CD4-positive, CD25-positive, alpha-beta regulatory T cell (primary cell): ENCODE data around the gene PRKCA. TPM values are rescaled to one million over a fixed set of nuclear protein-coding genes. Genes with fewer than 3 reads are reported as not detected.

Experiments used
- ATAC-seq, 2 donors: fragments of 150-1000 bp; cut with Tn5 transposase; one replicate each; pipeline ENCODE4 v1.10.0; 2021; ENCODE audit warnings: low read depth in 2 of 2, moderate number of reproducible peaks in 2 of 2, moderate library complexity in 1 of 2
- DNase-seq, 3 donors: peaks; one replicate each; pipeline versions ENCODE4 v3.0.0 to v3.0.0-alpha.2; 2012 to 2022; ENCODE audit warnings: mixed read lengths in 1 of 3
- H3K27ac ChIP-seq: one replicate; pipeline ENCODE4 v1.7.0; 2013; ENCODE audit warnings: mild to moderate bottlenecking, low read length; ENCODE audit not compliant: insufficient read depth, poor library complexity, severe bottlenecking
- H3K27me3 ChIP-seq: one replicate; pipeline ENCODE4 v1.7.0; 2013; ENCODE audit warnings: low read length; ENCODE audit not compliant: control insufficient read depth, insufficient read depth
- H3K36me3 ChIP-seq: one replicate; pipeline ENCODE4 v1.7.0; 2013; ENCODE audit warnings: mild to moderate bottlenecking, low read length, moderate library complexity; ENCODE audit not compliant: control insufficient read depth, insufficient read depth
- H3K4me1 ChIP-seq: 2 replicates; pipeline ENCODE4 v1.7.0; 2013; ENCODE audit warnings: mild to moderate bottlenecking, low read length; ENCODE audit not compliant: insufficient read depth, control insufficient read depth, poor library complexity, severe bottlenecking
- H3K4me3 ChIP-seq: one replicate; pipeline ENCODE4 v1.7.0; 2013; ENCODE audit warnings: low read depth, mild to moderate bottlenecking, low read length, moderate library complexity
- H3K9me3 ChIP-seq, 2 experiments: 1 replicate in 1 of 2; 2 replicates in 1 of 2; pipeline ENCODE4 v1.7.0; 2013; ENCODE audit warnings: low read length in 2 of 2, mild to moderate bottlenecking in 1 of 2, moderate library complexity in 1 of 2; ENCODE audit not compliant: control insufficient read depth in 2 of 2
- H3K27ac Mint-ChIP-seq, 3 donors: one replicate each; pipeline ENCODE4 v1.8.0; 2020 to 2022; ENCODE audit warnings: mild to moderate bottlenecking in 3 of 3, mixed read lengths in 3 of 3, moderate library complexity in 2 of 3
- H3K27me3 Mint-ChIP-seq: one replicate; pipeline ENCODE4 v1.8.0; 2022; ENCODE audit warnings: mild to moderate bottlenecking, mixed read lengths
- H3K36me3 Mint-ChIP-seq: one replicate; pipeline ENCODE4 v1.8.0; 2020; ENCODE audit warnings: mixed read lengths
- H3K4me1 Mint-ChIP-seq, 4 donors: one replicate each; pipeline ENCODE4 v1.8.0; 2020 to 2022; ENCODE audit warnings: mixed read lengths in 4 of 4, mild to moderate bottlenecking in 1 of 4
- H3K4me3 Mint-ChIP-seq, 4 donors: one replicate each; pipeline ENCODE4 v1.8.0; 2020 to 2022; ENCODE audit warnings: mild to moderate bottlenecking in 4 of 4, mixed read lengths in 4 of 4, moderate library complexity in 3 of 4
- H3K9me3 Mint-ChIP-seq, 7 donors: one replicate each; pipeline ENCODE4 v1.8.0; 2020 to 2022; ENCODE audit warnings: mixed read lengths in 7 of 7, mild to moderate bottlenecking in 3 of 7, moderate library complexity in 2 of 7
- polyA plus RNA-seq, 4 donors: library from polyadenylated mRNA; unstranded; fragments of 300-500 nt; fragmentation: Illumina TruSeq; gene quantifications; one replicate each; pipeline ENCODE4 v1.2.3, GENCODE V29; 2021
- total RNA-seq: library from RNA; stranded (reverse); gene quantifications from one replicate; pipeline ENCODE4 v1.2.3, GENCODE V29; 2022

PRKCA gene
- total and polyA plus RNA-seq, 5 donors from 2014 or later = 0.60 to 84.0 (median 2.0) TPM

DNA sequence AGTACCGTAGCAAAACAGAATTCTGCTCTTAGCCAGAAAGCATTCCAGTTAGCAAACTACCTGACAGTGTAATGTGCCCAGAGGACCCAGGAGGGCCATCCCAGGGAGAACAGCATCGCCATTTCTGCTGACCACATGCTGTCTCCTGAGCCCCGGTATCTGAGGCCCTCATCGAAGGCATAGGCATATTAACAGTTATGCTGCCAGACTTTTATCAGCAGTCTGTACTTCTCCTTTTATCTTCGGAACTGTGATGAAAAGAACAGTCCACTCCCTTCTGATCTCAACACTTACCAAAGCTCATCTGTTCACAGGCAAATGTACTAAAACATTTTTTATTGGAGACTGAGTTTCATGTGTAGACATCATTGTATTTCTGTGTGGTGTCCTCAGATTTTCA, 236.4 kb downstream of the PRKCA start:
- DNase-seq = no peak
- H3K27ac ChIP-seq = no peak overlapping the region
- H3K27me3 ChIP-seq = no peaks in the 10 kb centered on the region
- Mint-ChIP-seq H3K27ac (peak overlapping the region in 2 of 3 donors; percentile 23 to 57), H3K9me3 (peaks cover 0 to 2% (median 0%) of the 10 kb centered on the region in 7 donors), H3K36me3 (no peaks in the 10 kb centered on the region), H3K4me3 (no peak overlapping the region), H3K27me3 (no peaks in the 10 kb centered on the region), H3K4me1 (peaks cover 24 to 79% (median 58%) of the 10 kb centered on the region in 4 donors)
- no peak for ATAC-seq
- H3K9me3 ChIP-seq = no peaks in the 10 kb centered on the region
- no peak overlapping the region for H3K4me3 ChIP-seq
- H3K4me1 ChIP-seq = peaks cover 21% of the 10 kb centered on the region
- no peaks in the 10 kb centered on the region for H3K36me3 ChIP-seq

DNA sequence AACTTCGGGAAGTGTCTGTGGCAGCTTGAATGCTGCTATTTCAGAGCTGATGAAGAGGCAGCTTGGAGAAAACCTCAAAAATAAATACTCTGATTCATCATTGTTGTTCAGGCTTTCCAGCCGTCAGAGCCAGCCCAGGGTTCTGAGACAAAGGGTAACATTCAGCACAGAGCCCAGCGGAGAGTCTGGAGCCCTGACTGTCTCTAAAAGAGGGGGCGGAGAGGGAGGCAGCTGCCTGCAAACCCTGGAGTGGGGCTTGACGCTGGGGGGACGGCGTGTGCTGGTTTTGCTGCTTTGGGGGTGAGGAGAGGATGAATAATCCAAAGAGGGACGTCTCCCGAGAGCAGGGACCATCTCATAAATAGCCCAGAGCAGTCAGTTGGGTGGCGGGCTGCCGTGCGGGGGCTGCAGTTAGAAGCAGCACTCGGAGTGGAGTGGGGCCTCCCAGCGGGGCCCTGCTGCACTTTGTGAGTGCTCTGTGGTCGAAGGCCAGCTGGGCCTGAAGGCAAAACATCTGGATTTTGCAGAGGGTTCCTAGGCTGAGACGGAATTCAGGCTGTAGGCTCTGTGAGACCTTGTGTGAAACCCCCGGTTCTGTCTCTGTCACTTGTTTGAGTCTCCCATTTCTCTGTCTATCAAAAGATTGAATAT, 237.8 kb downstream of the PRKCA start:
- Mint-ChIP-seq H3K4me3 (no peak overlapping the region), H3K36me3 (no peaks in the 10 kb centered on the region), H3K9me3 (peaks cover 0 to 4% (median 0%) of the 10 kb centered on the region in 7 donors), H3K27me3 (no peaks in the 10 kb centered on the region), H3K27ac (peak overlapping the region in 1 of 3 donors; percentile 4), H3K4me1 (peaks cover 24 to 68% (median 49%) of the 10 kb centered on the region in 4 donors)
- H3K9me3 ChIP-seq = no peaks in the 10 kb centered on the region
- no peaks in the 10 kb centered on the region for H3K27me3 ChIP-seq
- peaks cover 21% of the 10 kb centered on the region for H3K4me1 ChIP-seq
- H3K4me3 ChIP-seq = no peak overlapping the region
- DNase-seq (no peak), ATAC-seq (no peak)
- H3K36me3 ChIP-seq = no peaks in the 10 kb centered on the region
- no peak overlapping the region for H3K27ac ChIP-seq

DNA sequence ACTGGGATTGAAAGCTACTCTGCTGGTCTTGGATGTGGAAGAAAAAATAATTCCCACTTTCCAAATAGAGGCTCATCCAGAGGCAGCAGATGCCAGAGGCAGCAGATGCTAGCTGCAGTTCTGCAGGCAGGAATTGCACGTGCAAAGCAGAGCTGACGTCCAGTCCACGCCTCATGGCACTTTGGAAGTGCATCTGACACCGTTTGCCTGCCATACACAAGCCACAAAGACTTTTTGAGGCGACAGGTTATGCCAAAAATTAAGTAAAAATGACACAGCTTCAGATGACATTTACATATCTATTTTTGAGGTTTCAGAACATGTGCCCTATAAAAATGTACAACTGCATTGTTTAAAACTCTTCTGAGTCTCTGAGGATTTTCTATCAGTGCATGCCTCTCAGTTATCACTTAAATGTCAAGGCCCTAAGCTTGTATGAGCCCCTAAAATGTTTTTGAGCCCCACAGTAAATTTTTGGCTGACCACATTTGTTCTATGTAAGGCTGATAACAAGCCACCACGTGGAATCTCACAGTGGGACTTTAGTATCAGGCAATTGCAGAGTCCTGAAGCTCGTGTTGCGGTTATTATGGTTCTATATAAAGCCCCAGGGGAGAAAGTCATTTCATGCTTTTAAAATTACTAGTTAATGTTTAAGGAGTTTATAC, 239.2 kb downstream of the PRKCA start:
- Histone ChIP-seq H3K4me3 (peak overlapping the region; percentile 32), H3K36me3 (no peaks in the 10 kb centered on the region), H3K27me3 (no peaks in the 10 kb centered on the region), H3K9me3 (no peaks in the 10 kb centered on the region), H3K4me1 (peaks cover 21% of the 10 kb centered on the region), H3K27ac (no peak overlapping the region)
- ATAC-seq (no peak), DNase-seq (peak in 1 of 3 donors; percentile 19)
- Mint-ChIP-seq H3K4me3 (peak overlapping the region in 3 of 4 donors; percentile 8 to 69 (median 55)), H3K36me3 (no peaks in the 10 kb centered on the region), H3K27me3 (no peaks in the 10 kb centered on the region), H3K9me3 (peaks cover 0 to 10% (median 2%) of the 10 kb centered on the region in 7 donors), H3K4me1 (peaks cover 26 to 64% (median 51%) of the 10 kb centered on the region in 4 donors), H3K27ac (peak overlapping the region in 2 of 3 donors; percentile 4 to 54)

DNA sequence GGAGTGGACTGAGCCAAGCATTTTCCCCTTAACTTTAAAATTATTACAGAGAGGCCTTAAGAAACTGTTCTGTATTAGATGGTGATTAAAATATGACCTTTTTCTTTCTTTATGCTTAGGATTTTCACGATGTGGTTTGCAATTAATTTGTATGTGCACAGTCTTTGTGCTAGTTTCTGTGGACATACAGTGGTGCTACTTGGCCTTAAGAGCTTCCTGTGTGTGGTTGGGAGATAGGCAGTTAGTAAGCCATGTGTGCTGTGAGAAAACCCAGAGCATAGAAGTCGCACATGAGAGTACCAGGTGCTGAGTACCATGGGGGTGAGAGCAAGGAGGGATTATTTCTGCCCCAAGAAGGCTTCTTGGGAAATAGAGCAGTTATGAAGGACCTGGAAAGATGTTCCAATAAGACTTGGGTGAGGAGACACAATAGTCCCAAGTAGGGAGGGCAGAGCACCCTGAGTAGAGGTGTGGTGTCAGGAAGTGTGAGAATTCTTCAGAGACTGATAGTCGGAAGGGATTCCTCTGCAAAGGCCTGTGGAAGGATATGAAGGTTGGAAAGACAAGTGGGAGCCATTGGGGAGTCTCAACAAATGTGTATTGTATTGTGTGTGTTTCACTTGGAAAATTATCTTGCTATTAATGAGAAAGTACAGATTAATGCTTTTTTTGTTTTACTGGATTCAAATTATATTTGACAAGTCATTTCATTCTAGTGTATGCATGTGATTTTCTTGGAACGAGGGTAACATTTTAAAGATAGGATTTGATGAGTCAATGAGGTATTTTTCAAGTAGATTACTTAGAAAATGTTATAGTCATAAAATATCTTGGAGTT, 239.9 kb downstream of the PRKCA start:
- Mint-ChIP-seq H3K9me3 (peaks cover 0 to 10% (median 5%) of the 10 kb centered on the region in 7 donors), H3K36me3 (no peaks in the 10 kb centered on the region), H3K4me1 (peaks cover 33 to 67% (median 56%) of the 10 kb centered on the region in 4 donors), H3K27ac (peak overlapping the region; percentile 2 to 54 (median 6)), H3K4me3 (peak overlapping the region in 3 of 4 donors; percentile 0 to 8 (median 0)), H3K27me3 (no peaks in the 10 kb centered on the region)
- ATAC-seq (peak; percentile 72 to 73), DNase-seq (peak in 1 of 3 donors; percentile 69)
- Histone ChIP-seq H3K27ac (no peak overlapping the region), H3K4me3 (peak overlapping the region; percentile 32), H3K9me3 (no peaks in the 10 kb centered on the region), H3K36me3 (no peaks in the 10 kb centered on the region), H3K27me3 (no peaks in the 10 kb centered on the region), H3K4me1 (peaks cover 25% of the 10 kb centered on the region)

DNA sequence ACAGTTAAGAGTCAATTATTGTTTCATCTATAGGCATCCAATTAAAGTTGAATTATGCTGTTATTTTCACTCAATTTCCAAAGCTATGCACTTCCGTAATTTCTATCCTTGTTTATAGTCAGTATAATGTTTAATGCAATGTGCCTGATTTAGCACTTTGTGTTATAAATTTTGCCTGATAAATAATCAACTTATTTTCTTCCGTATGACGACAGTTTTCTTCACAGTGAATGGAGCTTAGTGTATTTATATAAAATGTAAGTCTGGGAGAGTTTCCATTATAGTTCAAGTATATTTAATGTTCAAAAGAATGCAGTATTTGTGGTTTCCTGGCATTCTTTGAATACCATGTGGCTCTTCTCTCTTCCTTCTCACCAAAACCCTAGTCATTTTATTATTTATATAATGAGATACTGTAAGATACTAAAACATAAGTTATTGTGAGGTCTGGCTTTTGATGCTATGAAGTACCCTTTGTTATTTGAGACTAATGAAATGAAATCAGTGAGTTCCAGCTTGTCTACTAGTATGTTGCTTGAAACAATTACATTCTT, 240.6 kb downstream of the PRKCA start:
- Histone ChIP-seq H3K36me3 (no peaks in the 10 kb centered on the region), H3K4me1 (peaks cover 31% of the 10 kb centered on the region), H3K27me3 (no peaks in the 10 kb centered on the region), H3K9me3 (no peaks in the 10 kb centered on the region), H3K4me3 (no peak overlapping the region), H3K27ac (no peak overlapping the region)
- Mint-ChIP-seq H3K9me3 (peaks cover 0 to 10% (median 5%) of the 10 kb centered on the region in 7 donors), H3K27me3 (no peaks in the 10 kb centered on the region), H3K27ac (peak overlapping the region in 1 of 3 donors; percentile 69), H3K36me3 (no peaks in the 10 kb centered on the region), H3K4me3 (no peak overlapping the region), H3K4me1 (peaks cover 39 to 74% (median 61%) of the 10 kb centered on the region in 4 donors)
- ATAC-seq (no peak), DNase-seq (no peak)

DNA sequence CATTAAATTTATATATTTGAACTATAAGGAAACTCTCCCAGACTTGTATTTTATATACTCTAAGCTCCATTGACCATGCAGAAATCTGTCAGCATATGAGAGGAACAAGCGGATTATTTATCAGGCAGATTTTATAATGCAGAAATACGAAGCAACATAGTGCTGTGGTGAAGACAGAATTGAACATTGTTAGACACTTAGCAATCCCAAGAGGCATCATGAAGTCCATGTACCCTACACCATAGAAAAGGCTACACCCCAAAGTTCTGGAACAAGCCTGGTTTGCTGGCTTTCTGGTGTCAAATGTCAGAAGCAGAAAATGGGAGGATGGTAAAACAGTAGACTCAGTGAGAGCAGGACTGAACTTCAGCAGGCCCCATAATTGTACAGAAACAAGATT, 241.1 kb downstream of the PRKCA start:
- Mint-ChIP-seq H3K4me3 (no peak overlapping the region), H3K36me3 (no peaks in the 10 kb centered on the region), H3K27ac (no peak overlapping the region), H3K27me3 (no peaks in the 10 kb centered on the region), H3K4me1 (peaks cover 44 to 75% (median 62%) of the 10 kb centered on the region in 4 donors), H3K9me3 (peaks cover 0 to 10% (median 5%) of the 10 kb centered on the region in 7 donors)
- no peak overlapping the region for H3K4me3 ChIP-seq
- no peak for DNase-seq
- no peaks in the 10 kb centered on the region for H3K9me3 ChIP-seq
- H3K4me1 ChIP-seq = peaks cover 36% of the 10 kb centered on the region
- no peak overlapping the region for H3K27ac ChIP-seq
- no peaks in the 10 kb centered on the region for H3K27me3 ChIP-seq
- no peak for ATAC-seq
- no peaks in the 10 kb centered on the region for H3K36me3 ChIP-seq

DNA sequence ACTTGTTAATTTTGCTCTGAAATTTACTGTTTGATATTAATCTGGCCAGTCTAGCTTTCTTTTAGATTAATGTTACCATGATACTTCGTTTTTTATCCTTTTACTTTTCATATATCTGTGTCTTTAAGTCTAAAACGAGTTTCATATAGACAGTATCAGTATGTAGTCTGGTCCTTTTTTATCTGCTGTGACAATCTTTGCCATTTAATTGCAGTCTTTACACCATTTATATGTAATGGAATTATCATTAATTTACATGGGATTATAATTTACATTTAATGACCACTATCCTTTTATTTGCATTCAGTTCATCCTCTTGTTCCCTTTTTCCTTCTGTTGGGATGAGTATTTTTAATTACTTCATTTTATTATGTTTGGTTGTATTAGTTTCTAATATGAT, 243.5 kb downstream of the PRKCA start:
- no peaks in the 10 kb centered on the region for H3K36me3 ChIP-seq
- no peak overlapping the region for H3K27ac ChIP-seq
- H3K36me3 Mint-ChIP-seq = no peaks in the 10 kb centered on the region
- DNase-seq = no peak
- H3K27me3 ChIP-seq = no peaks in the 10 kb centered on the region
- H3K4me3 Mint-ChIP-seq = peak overlapping the region in 1 of 4 donors; percentile 8
- H3K4me1 ChIP-seq = peaks cover 31% of the 10 kb centered on the region
- H3K4me1 Mint-ChIP-seq = peaks cover 45 to 81% (median 62%) of the 10 kb centered on the region in 4 donors
- ATAC-seq = no peak
- peaks cover 0 to 10% (median 5%) of the 10 kb centered on the region in 7 donors for H3K9me3 Mint-ChIP-seq
- no peak overlapping the region for H3K27ac Mint-ChIP-seq
- H3K9me3 ChIP-seq = no peaks in the 10 kb centered on the region
- no peak overlapping the region for H3K4me3 ChIP-seq
- H3K27me3 Mint-ChIP-seq = no peaks in the 10 kb centered on the region
